ENCODE data around the gene ANKRD29.
A peak's percentile ranks its signal among the peaks of the same experiment; 100 is the strongest.
"Not testable (repeated sequence)": the region's sequence is repeated elsewhere in the genome, so short reads cannot be mapped to it uniquely, and the experiment has no call there.

Gene ANKRD29

DNA sequence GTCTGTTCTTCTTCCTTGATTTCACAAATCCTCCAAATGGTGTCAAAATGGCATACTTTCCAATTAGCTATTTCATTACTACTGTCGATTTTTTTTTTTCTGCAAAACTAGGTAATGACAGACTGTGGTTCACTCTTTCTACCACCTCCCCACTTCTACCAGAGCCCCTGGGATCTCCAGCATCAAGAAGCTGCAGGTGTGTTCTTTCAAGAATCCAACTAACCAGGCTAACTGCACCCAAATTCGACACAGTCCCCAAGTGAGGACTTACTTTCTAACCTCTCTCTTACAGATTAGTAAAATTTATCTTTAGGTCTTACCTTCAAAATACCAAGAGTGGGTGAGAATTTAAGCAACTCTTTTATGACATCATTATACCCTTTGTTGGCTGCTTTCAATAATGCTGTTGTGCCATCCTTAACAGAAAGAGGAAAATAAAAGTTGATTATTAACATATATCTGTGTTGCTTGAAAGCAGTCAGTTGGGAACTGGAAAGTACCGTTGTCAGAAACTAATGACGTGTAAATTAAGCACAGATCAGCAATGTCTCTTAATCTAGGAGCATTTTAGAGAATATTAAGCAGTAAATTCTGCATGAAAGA, 45.2 kb downstream of the ANKRD29 start:
- DNase-seq (ENCODE audit: extremely low read depth, insufficient read length), result peak; percentile 53

GRCh38 chr18:23616258-23616657, 46.5 kb downstream of the ANKRD29 start:
- Histone ChIP-seq H3K4me3 (replicated peaks; ENCODE audit: low read depth, low read length) (no peak overlapping the region), H3K27me3 (replicated peaks; ENCODE audit: control insufficient read depth, insufficient read depth, low read length) (no peaks in the 10 kb centered on the region), H3K36me3 (ENCODE audit: control insufficient read depth, insufficient read depth, low read length) (no peaks in the 10 kb centered on the region)
- TF ChIP-seq CTCF (IDR thresholded peaks at IDR 0.05; ENCODE audit: insufficient read depth, low read length, poor library complexity, severe bottlenecking), result no peak
- no peak for DNase-seq (ENCODE audit: extremely low read depth, insufficient read length)

More for the DNA sequence above, 45.2 kb downstream of the ANKRD29 start:
- H3K4me3 ChIP-seq (replicated peaks; ENCODE audit: low read depth, low read length), result peak overlapping the region; percentile 15; the same call in 1 of the 2 replicates
- no peaks in the 10 kb centered on the region for H3K27me3 ChIP-seq (replicated peaks; ENCODE audit: control insufficient read depth, insufficient read depth, low read length)
- TF ChIP-seq CTCF (IDR thresholded peaks at IDR 0.05; ENCODE audit: insufficient read depth, low read length, poor library complexity, severe bottlenecking), result no peak
- H3K36me3 ChIP-seq (ENCODE audit: control insufficient read depth, insufficient read depth, low read length), result no peaks in the 10 kb centered on the region

GRCh38 chr18:23614891-23615290, 47.8 kb downstream of the ANKRD29 start:
- TF ChIP-seq CTCF (IDR thresholded peaks at IDR 0.05; ENCODE audit: insufficient read depth, low read length, poor library complexity, severe bottlenecking), result no peak
- Histone ChIP-seq H3K4me3 (replicated peaks; ENCODE audit: low read depth, low read length) (no peak overlapping the region), H3K36me3 (ENCODE audit: control insufficient read depth, insufficient read depth, low read length) (no peaks in the 10 kb centered on the region), H3K27me3 (replicated peaks; ENCODE audit: control insufficient read depth, insufficient read depth, low read length) (no peaks in the 10 kb centered on the region)
- DNase-seq (ENCODE audit: extremely low read depth, insufficient read length), result no peak

GRCh38 chr18:23614413-23614812, 48.3 kb downstream of the ANKRD29 start:
- TF ChIP-seq CTCF (IDR thresholded peaks at IDR 0.05; ENCODE audit: insufficient read depth, low read length, poor library complexity, severe bottlenecking), result no peak
- H3K36me3 ChIP-seq (ENCODE audit: control insufficient read depth, insufficient read depth, low read length), result no peaks in the 10 kb centered on the region

GRCh38 chr18:23613091-23613475, 49.6 kb downstream of the ANKRD29 start:
- H3K27me3 ChIP-seq (replicated peaks; ENCODE audit: control insufficient read depth, insufficient read depth, low read length); H3K36me3 ChIP-seq (ENCODE audit: control insufficient read depth, insufficient read depth, low read length); DNase-seq (ENCODE audit: extremely low read depth, insufficient read length); H3K4me3 ChIP-seq (replicated peaks; ENCODE audit: low read depth, low read length): not testable (repeated sequence)

More at GRCh38 chr18:23614413-23614812, 48.3 kb downstream of the ANKRD29 start:
- DNase-seq (ENCODE audit: extremely low read depth, insufficient read length), result no peak
- Histone ChIP-seq H3K4me3 (replicated peaks; ENCODE audit: low read depth, low read length) (no peak overlapping the region), H3K27me3 (replicated peaks; ENCODE audit: control insufficient read depth, insufficient read depth, low read length) (no peaks in the 10 kb centered on the region)

DNA sequence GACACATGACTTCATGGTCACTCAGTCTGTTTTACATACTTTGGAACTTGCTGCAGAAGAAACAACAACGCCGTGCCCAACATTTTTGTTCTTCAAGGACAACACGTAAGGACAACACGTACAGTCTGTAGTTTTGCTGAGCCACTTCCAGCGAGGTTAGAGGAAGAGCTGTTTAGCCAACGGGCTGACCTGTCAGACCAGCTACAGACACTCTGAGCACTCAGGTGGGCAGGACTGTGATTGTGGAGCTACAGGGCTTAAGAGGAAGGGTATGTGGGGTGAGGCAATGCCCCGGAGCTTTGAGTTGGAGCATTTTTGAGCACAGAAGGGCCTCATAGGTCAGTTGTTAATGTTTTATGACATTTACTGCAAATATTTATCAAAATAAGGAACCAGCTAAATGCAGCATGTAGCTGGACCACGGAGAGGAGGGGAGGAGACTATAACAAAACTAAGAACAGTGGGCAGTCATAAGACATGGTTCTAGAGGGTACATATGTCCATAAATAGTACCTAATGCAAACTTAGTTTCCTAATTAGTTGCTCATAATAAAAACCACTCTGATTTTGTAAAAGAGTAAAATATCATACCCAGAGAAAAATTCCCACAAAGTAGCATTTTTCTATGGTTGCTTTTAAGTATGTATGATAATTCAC, 50.1 kb downstream of the ANKRD29 start:
- no peak for DNase-seq (ENCODE audit: extremely low read depth, insufficient read length)
- TF ChIP-seq CTCF (IDR thresholded peaks at IDR 0.05; ENCODE audit: insufficient read depth, low read length, poor library complexity, severe bottlenecking), result no peak
- H3K4me3 ChIP-seq (replicated peaks; ENCODE audit: low read depth, low read length), result no peak overlapping the region
- no peaks in the 10 kb centered on the region for H3K36me3 ChIP-seq (ENCODE audit: control insufficient read depth, insufficient read depth, low read length)
- H3K27me3 ChIP-seq (replicated peaks; ENCODE audit: control insufficient read depth, insufficient read depth, low read length), result no peaks in the 10 kb centered on the region
